HFFc6 (cell line): ENCODE measurements around the gene UTP14A. TPM values are rescaled to one million over a fixed set of nuclear protein-coding genes. Genes with fewer than 3 reads are reported as not detected.

Experiments
- DNase-seq: peaks from one replicate; pipeline ENCODE4 v3.0.0-alpha.2; 2018
- H3K27ac Mint-ChIP-seq: 2 replicates; pipeline ENCODE4 v1.8.0; 2020; ENCODE audit warnings: mild to moderate bottlenecking, mixed read lengths
- H3K27me3 Mint-ChIP-seq: 2 replicates; pipeline ENCODE4 v1.8.0; 2021; ENCODE audit warnings: mild to moderate bottlenecking, moderate library complexity, mixed read lengths; ENCODE audit not compliant: insufficient read depth
- H3K36me3 Mint-ChIP-seq: 2 replicates; pipeline ENCODE4 v1.8.0; 2021; ENCODE audit warnings: low read depth, mixed read lengths
- H3K4me1 Mint-ChIP-seq: 2 replicates; pipeline ENCODE4 v1.8.0; 2020; ENCODE audit warnings: low read depth, mixed read lengths
- H3K4me3 Mint-ChIP-seq: 2 replicates; pipeline ENCODE4 v1.8.0; 2020; ENCODE audit warnings: mild to moderate bottlenecking, moderate library complexity, mixed read lengths
- H3K9me3 Mint-ChIP-seq: 2 replicates; pipeline ENCODE4 v1.8.0; 2020; ENCODE audit warnings: mild to moderate bottlenecking, mixed read lengths
- total RNA-seq, 6 experiments: library from RNA; stranded (reverse); fragmentation: NEBNext Ultra II Directional; extraction: Animal tissue kit (Norgen Biotek cat#: 25700); gene quantifications; 2 replicates in 1 of 6; 3 replicates in 5 of 6; pipeline ENCODE4 v1.2.3, GENCODE V29; 2021
- TF ChIP-seq, protein P1 (sequence below): fragments of 200-600 bp; sonication (generic); IDR thresholded peaks from 2 replicates; pipeline ENCODE4 v1.5.0; 2021; ENCODE audit warnings: antibody characterized with exemption, mild to moderate bottlenecking

UTP14A gene
- total RNA-seq, 6 experiments from 2014 or later = 22.7 to 29.9 (median 23.3) TPM

DNA sequence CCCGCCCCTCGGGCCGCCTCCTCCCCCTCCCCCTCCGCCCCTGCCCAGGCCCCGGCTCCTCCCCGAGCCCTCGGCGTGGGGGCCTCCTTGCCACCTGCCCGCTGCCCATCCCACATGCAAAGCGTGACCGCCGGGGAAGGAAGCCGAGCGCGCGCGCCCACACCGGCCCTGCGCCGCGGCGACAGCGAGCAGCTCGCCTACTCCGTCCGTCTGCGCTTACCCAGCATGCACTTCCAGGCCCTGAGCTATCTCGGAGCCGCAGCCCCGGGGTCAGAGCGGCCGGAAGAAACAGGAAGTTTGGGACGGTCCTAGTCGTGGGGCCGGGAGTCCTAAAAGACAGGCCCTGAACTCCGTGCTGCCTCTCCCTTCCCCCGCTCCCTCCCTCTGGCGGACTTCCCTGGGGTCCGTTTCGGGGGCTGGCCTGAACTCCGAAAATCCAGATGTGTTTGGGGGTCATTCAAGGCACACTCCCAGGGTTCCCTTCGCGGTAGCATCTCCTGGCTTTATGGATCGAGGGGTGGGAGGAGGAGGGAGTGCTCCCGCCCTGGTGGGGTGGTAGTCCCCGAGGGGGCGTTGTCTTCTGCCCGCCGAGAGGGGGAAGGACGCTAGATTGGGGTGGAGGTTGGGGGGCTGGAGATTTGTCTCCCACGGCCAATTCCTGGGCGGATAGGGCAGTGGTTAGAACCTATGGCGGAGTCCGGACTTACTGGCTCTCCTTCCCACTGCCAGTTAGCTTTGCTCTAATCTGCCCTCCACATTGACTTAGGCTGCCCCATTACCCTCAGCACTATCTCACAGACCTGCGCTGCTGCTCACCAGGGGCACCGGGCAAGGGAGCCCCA is 51.5 kb downstream of the UTP14A start:
- TF ChIP-seq, protein P1, sequence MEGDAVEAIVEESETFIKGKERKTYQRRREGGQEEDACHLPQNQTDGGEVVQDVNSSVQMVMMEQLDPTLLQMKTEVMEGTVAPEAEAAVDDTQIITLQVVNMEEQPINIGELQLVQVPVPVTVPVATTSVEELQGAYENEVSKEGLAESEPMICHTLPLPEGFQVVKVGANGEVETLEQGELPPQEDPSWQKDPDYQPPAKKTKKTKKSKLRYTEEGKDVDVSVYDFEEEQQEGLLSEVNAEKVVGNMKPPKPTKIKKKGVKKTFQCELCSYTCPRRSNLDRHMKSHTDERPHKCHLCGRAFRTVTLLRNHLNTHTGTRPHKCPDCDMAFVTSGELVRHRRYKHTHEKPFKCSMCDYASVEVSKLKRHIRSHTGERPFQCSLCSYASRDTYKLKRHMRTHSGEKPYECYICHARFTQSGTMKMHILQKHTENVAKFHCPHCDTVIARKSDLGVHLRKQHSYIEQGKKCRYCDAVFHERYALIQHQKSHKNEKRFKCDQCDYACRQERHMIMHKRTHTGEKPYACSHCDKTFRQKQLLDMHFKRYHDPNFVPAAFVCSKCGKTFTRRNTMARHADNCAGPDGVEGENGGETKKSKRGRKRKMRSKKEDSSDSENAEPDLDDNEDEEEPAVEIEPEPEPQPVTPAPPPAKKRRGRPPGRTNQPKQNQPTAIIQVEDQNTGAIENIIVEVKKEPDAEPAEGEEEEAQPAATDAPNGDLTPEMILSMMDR = no peak
- peak; percentile 6 for DNase-seq
- Mint-ChIP-seq H3K27ac (no peak overlapping the region; the same call in 1 of the 2 replicates), H3K4me3 (peak overlapping the region; percentile 60), H3K9me3 (no peaks in the 10 kb centered on the region), H3K36me3 (no peaks in the 10 kb centered on the region), H3K27me3 (no peaks in the 10 kb centered on the region), H3K4me1 (peaks cover 33% of the 10 kb centered on the region)

DNA sequence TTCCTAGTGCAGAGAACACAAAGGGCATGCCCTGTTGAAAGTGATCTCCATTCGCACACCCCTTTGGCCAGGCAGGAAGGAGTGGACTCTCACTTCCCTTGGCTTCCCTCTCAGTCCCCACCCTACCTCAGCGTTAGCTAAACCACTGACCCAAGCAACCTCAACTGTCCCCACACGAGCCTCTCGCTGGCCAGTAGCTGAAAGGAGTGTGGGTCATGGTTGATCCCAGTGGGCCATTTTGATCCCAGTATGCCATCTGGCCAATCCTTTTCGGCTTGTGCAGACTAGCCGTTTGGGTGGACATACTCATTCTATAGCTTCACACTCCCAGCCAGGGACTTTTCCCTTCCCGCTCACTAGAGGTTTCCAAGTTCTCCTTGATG is 52.1 kb downstream of the UTP14A start:
- no peak for DNase-seq
- H3K4me1 Mint-ChIP-seq = peaks cover 33% of the 10 kb centered on the region
- no peaks in the 10 kb centered on the region for H3K36me3 Mint-ChIP-seq
- no peaks in the 10 kb centered on the region for H3K9me3 Mint-ChIP-seq
- H3K4me3 Mint-ChIP-seq = no peak overlapping the region
- H3K27me3 Mint-ChIP-seq = no peaks in the 10 kb centered on the region
- no peak overlapping the region for H3K27ac Mint-ChIP-seq
- TF ChIP-seq, protein P1 = no peak

DNA sequence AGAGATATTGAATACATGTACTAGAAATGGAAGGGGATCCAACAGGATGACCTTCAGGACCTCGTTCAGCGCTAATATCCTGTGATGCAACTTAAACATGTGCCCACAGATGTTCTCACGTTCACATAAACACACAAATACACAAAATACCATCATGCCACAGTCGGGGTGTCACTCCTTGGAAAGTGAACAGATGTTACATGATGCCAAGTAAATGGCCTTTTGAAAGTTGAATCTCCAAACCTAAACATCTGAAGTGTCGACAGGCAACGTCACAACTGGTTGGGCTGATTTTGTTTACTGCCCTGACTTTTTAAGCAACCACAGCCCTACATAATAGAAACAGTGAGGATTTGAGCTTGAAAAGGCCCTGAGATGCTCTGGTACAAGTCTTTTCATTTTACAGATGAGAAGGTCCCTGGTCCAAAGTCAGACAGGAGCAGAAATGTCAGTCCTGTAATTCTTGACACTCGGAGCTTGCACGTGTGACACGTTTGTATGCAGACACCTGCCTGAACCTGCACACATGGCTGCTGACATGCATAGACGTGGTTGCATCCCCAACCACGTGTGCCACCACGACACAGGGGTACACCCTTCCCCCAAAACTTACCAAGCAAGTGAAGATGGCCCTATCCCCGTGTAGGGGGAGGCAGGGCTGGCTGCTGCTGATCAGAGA is 53.0 kb downstream of the UTP14A start:
- DNase-seq = no peak
- no peaks in the 10 kb centered on the region for H3K9me3 Mint-ChIP-seq
- TF ChIP-seq, protein P1 = no peak
- H3K36me3 Mint-ChIP-seq = no peaks in the 10 kb centered on the region
- H3K4me1 Mint-ChIP-seq = peaks cover 39% of the 10 kb centered on the region
- H3K27ac Mint-ChIP-seq = no peak overlapping the region
- H3K27me3 Mint-ChIP-seq = no peaks in the 10 kb centered on the region
- H3K4me3 Mint-ChIP-seq = no peak overlapping the region; the same call in 1 of the 2 replicates

DNA sequence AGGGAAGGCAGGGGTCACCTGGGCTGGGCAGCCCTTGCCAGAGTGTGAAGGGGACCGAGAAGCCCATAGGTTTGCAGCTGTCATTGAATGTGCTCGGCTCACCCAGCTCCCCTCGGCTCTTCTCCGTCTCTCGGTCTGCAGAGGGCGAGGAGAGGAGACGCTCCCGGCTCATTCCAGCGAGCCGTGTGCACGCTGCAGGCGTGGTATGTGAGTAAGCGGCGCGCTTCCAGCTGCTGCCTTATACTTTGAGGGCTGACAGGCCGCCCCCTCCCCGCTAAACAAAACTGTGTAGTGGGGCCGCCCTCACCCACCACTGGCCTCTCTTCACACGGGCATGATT is 53.5 kb downstream of the UTP14A start:
- no peaks in the 10 kb centered on the region for H3K27me3 Mint-ChIP-seq
- no peak overlapping the region; the same call in 1 of the 2 replicates for H3K4me3 Mint-ChIP-seq
- no peak overlapping the region for H3K27ac Mint-ChIP-seq

DNA sequence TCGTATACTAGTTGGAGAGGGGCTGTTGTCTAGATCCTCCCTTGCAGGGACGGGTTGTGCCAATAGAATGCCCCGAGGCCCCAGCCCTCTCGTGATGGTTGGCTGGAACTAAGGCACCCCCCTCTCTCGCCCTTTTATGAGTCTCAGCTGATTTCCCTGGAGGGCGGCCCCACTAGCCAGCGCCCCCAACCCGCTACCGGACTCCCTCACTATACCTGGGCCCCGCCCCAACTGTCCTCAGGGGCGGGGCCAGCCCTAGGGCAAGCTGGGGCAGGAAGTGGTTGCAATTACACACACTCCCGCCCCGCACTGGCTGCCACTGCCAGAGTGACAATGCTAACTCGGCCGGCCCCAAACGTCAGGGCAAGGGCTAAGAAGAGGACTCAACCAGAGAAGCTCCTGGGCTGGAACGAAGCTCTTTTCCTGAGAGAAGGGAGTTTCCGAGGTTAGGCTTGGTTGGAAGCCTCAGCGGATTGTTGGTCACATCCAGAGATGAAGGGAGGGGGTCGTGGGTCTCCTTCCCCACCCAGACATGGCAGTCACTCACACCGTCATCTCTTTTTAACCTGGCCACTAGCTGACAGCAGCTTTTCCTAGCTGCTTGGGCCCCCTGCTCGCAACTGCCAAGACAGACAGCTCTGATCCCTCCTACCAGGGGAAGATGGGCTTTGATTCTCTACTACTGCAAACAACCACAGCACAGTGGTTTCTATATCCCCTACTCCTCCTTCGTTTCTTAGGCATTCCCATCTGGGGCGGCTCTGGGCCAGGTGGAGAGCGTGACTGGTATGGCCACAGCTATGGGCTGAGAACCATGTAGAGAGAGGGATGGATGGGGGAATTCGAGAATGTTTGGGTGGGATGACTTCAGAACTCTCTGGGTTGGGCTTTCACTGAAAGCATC is 55.5 kb downstream of the UTP14A start:
- Mint-ChIP-seq H3K27me3 (no peaks in the 10 kb centered on the region; the same call in 1 of the 2 replicates), H3K9me3 (no peaks in the 10 kb centered on the region), H3K4me1 (peaks cover 39% of the 10 kb centered on the region), H3K27ac (peak overlapping the region; percentile 58), H3K4me3 (peak overlapping the region; percentile 43), H3K36me3 (no peaks in the 10 kb centered on the region)
- DNase-seq = peak; percentile 25
- TF ChIP-seq, protein P1 = no peak

More for the DNA sequence above, 53.5 kb downstream of the UTP14A start:
- Mint-ChIP-seq H3K36me3 (no peaks in the 10 kb centered on the region), H3K4me1 (peaks cover 39% of the 10 kb centered on the region), H3K9me3 (no peaks in the 10 kb centered on the region)
- no peak for DNase-seq
- TF ChIP-seq, protein P1 = no peak
